Stomach (tissue), 4 donors: ENCODE data around the gene OBSL1.

Experiments
- EP300 ChIP-seq: sonication (generic); formaldehyde crosslinking; IDR thresholded peaks from one replicate; pipeline ENCODE4 v1.6.1; 2017; ENCODE audit warnings: antibody characterized with exemption
- POLR2A ChIP-seq, 4 donors: fragments of 450-650 bp; IDR thresholded peaks; one replicate each; pipeline ENCODE4 v1.6.1; 2016; ENCODE audit warnings: antibody characterized with exemption in 4 of 4, control low read depth in 2 of 4, mild to moderate bottlenecking in 1 of 4, moderate library complexity in 1 of 4
- POLR2AphosphoS5 ChIP-seq, 3 donors: sonication (generic); formaldehyde crosslinking; IDR thresholded peaks; one replicate each; pipeline ENCODE4 v1.6.1; 2016; ENCODE audit warnings: antibody characterized with exemption in 3 of 3
- TF ChIP-seq, protein P1 (sequence below), 7 experiments: fragments of 450-650 bp in 4 of 7; fragments of 200-600 bp in 3 of 7; sonication (generic) in 3 of 7; IDR thresholded peaks; one replicate each; pipeline ENCODE4 v1.5.1; 2016 to 2019; ENCODE audit warnings: antibody characterized with exemption in 7 of 7, control low read depth in 2 of 7, mild to moderate bottlenecking in 1 of 7

DNA sequence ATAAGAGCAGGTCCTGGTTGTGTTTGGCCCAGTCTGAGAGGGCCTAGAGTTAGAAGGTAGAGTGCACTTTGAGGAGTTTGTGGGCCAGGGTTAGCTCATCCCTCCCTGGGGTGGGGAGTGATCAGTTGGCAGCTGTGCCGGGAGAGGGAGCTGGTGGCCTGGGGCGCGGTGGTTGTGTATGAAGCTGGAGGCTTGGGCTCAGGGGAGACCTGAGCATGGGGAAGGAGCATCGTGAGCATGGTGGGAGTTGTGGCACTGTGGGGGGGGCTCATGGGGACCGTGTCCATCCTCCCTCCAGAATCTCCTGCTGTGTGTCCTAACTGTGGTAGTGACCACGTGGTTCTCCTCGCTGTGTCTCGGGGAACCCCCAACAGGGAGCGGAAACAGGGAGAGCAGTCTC, 40.0 kb upstream of the OBSL1 start:
- TF ChIP-seq, protein P1, sequence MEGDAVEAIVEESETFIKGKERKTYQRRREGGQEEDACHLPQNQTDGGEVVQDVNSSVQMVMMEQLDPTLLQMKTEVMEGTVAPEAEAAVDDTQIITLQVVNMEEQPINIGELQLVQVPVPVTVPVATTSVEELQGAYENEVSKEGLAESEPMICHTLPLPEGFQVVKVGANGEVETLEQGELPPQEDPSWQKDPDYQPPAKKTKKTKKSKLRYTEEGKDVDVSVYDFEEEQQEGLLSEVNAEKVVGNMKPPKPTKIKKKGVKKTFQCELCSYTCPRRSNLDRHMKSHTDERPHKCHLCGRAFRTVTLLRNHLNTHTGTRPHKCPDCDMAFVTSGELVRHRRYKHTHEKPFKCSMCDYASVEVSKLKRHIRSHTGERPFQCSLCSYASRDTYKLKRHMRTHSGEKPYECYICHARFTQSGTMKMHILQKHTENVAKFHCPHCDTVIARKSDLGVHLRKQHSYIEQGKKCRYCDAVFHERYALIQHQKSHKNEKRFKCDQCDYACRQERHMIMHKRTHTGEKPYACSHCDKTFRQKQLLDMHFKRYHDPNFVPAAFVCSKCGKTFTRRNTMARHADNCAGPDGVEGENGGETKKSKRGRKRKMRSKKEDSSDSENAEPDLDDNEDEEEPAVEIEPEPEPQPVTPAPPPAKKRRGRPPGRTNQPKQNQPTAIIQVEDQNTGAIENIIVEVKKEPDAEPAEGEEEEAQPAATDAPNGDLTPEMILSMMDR (IDR thresholded peaks at IDR 0.05) = no peak
- TF ChIP-seq POLR2A (IDR thresholded peaks at IDR 0.05) (no peak), EP300 (no peak), POLR2AphosphoS5 (IDR thresholded peaks at IDR 0.05) (no peak)
